Peyer's patch (tissue), 4 donors: ENCODE data around the gene PDE4D.

ENCODE experiments used
- CTCF ChIP-seq, 6 experiments: fragments of 450-650 bp in 4 of 6; fragments of 200-600 bp in 2 of 6; sonication (generic) in 1 of 6; IDR thresholded peaks; one replicate each; pipeline ENCODE4 v1.5.1; 2017 to 2019; ENCODE audit warnings: antibody characterized with exemption in 6 of 6, mild to moderate bottlenecking in 3 of 6, moderate library complexity in 1 of 6
- POLR2A ChIP-seq, 2 donors: fragments of 450-650 bp; IDR thresholded peaks; one replicate each; pipeline ENCODE4 v1.5.1; 2017; ENCODE audit warnings: antibody characterized with exemption in 2 of 2, mild to moderate bottlenecking in 2 of 2, moderate library complexity in 2 of 2

GRCh38 chr5:59238126-59238902, 655.2 kb downstream of the PDE4D start:
- TF ChIP-seq POLR2A (IDR thresholded peaks at IDR 0.05) (no peak), CTCF (IDR thresholded peaks at IDR 0.05) (no peak)
